ENCODE results near the gene LAG3. TPM values are rescaled to one million over a fixed set of nuclear protein-coding genes. Genes with fewer than 3 reads are reported as not detected.

The LAG3 gene
- total RNA-seq, 1 experiment from 2014 or later = 2.2 TPM

DNA sequence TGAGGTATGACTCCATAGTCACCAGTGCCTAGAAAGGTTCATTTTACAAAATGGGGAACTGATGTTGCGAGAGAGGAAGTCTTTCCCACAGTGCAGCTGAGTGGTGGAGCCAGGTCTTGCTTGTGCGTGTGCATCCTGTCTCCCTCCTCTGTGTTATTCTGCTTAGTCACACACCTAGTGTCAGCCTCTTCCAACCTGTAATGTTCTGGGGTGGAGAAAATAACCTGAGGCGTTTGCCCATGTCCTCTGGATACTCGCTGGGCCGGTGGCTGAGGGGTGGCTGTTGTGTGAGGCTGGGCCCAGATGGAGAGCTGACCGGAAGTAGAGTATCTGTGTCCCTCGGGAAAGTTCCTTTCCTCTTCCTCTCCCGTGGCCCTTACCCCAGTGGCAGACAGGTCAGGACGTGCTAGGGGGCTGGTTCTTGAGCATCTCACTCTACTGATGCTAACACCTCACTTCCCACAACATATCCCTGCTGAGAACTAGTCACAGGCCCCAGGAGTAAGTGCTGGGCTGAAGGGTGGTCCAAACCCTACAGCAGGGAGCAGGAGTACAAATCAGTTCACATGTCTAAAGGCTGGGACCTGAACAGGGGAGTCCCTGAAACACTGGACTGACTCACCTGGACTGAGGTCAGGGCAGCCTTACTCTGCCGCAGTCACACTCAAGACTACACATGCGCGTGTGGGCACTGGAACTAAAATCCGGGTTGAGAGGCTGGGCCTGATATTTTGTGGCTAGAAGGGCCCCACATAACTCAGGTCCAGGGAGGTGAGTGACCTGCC, 26.4 kb upstream of the LAG3 start:
- no peak overlapping the region for H4K5ac ChIP-seq (ENCODE audit: insufficient read length, low read depth, low read length)
- no peak overlapping the region for H4K8ac ChIP-seq (replicated peaks; ENCODE audit: insufficient read length, low read depth, low read length)
- no peak overlapping the region for H2BK12ac ChIP-seq (ENCODE audit: insufficient read length, low read depth, low read length)
- Mint-ChIP-seq H3K4me1 (peaks cover 0 to 7% of the 10 kb centered on the region in 2 experiments; a peak in 3 of 4 replicates), H3K9me3 (no peaks in the 10 kb centered on the region), H3K4me3 (no peak overlapping the region), H3K36me3 (ENCODE audit: insufficient read depth in 1 of 3, low read depth in 3 of 3) (peaks cover 34 to 56% (median 53%) of the 10 kb centered on the region in 3 experiments; a peak in 6 of 7 replicates), H3K27me3 (ENCODE audit: low read depth) (no peaks in the 10 kb centered on the region), H3K27ac (peak overlapping the region in 2 of 3 experiments; percentile 85; a peak in 3 of 7 replicates)
- no peak overlapping the region for H3K4ac ChIP-seq (ENCODE audit: low read depth, low read length)
- H4K91ac ChIP-seq (ENCODE audit: insufficient read length, low read depth, low read length) = no peak overlapping the region
- no peak for DNase-seq
- no peak overlapping the region for H3K9ac ChIP-seq (ENCODE audit: extremely low read depth, insufficient read length, low read length)
- H2BK5ac ChIP-seq (ENCODE audit: insufficient read length, low read length) = no peak overlapping the region
- H3K27me3 ChIP-seq (ENCODE audit: insufficient read depth, low read length) = no peaks in the 10 kb centered on the region
- no peaks in the 10 kb centered on the region for H3K9me3 ChIP-seq (ENCODE audit: control insufficient read depth, low read depth, low read length)
- no peaks in the 10 kb centered on the region for H3K4me1 ChIP-seq (ENCODE audit: insufficient read depth, low read length)
- no peaks in the 10 kb centered on the region for H3K79me1 ChIP-seq (ENCODE audit: insufficient read depth, low read depth, low read length, poor library complexity, severe bottlenecking)
- H4K20me1 ChIP-seq (ENCODE audit: control insufficient read depth, insufficient read depth, insufficient read length) = no peaks in the 10 kb centered on the region
- H3K14ac ChIP-seq (ENCODE audit: insufficient read depth, low read length) = no peak overlapping the region
- H3K18ac ChIP-seq (ENCODE audit: insufficient read length, low read depth, low read length) = no peak overlapping the region
- no peak overlapping the region for H2AK5ac ChIP-seq (ENCODE audit: insufficient read length, low read length)
- no peak overlapping the region for H3K4me2 ChIP-seq (ENCODE audit: insufficient read depth, insufficient read length, low read length)
- no peak overlapping the region for H3K27ac ChIP-seq (ENCODE audit: insufficient read length, low read depth, low read length)
- no peak overlapping the region for H2AFZ ChIP-seq (ENCODE audit: low read length)
- H3K23ac ChIP-seq (ENCODE audit: insufficient read length, low read depth, low read length) = no peak overlapping the region
- no peaks in the 10 kb centered on the region for H3K23me2 ChIP-seq (ENCODE audit: insufficient read length, low read depth, low read length, poor library complexity, severe bottlenecking)
- no peak overlapping the region for H3K56ac ChIP-seq (ENCODE audit: insufficient read length, low read depth, low read length)
- H3K79me2 ChIP-seq (ENCODE audit: insufficient read depth, low read length) = no peaks in the 10 kb centered on the region; the same call in 1 of the 2 replicates
- H3T11ph ChIP-seq (ENCODE audit: low read length) = no peak overlapping the region
- no CpG with 5 or more reads among the region's 13 CpGs for WGBS (ENCODE audit: extremely low coverage, insufficient read length, low lambda C conversion rate)
- no peak overlapping the region for H2BK15ac ChIP-seq (ENCODE audit: low read depth, low read length)
- no peak overlapping the region for H2BK20ac ChIP-seq (ENCODE audit: low read depth, low read length, poor library complexity, severe bottlenecking)
- TF ChIP-seq, protein P1, sequence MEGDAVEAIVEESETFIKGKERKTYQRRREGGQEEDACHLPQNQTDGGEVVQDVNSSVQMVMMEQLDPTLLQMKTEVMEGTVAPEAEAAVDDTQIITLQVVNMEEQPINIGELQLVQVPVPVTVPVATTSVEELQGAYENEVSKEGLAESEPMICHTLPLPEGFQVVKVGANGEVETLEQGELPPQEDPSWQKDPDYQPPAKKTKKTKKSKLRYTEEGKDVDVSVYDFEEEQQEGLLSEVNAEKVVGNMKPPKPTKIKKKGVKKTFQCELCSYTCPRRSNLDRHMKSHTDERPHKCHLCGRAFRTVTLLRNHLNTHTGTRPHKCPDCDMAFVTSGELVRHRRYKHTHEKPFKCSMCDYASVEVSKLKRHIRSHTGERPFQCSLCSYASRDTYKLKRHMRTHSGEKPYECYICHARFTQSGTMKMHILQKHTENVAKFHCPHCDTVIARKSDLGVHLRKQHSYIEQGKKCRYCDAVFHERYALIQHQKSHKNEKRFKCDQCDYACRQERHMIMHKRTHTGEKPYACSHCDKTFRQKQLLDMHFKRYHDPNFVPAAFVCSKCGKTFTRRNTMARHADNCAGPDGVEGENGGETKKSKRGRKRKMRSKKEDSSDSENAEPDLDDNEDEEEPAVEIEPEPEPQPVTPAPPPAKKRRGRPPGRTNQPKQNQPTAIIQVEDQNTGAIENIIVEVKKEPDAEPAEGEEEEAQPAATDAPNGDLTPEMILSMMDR (conservative IDR thresholded peaks at IDR 0.05) = no peak
- no peak overlapping the region for H2BK120ac ChIP-seq (ENCODE audit: low read depth, low read length, poor library complexity, severe bottlenecking)
